ENCODE measurements around the gene QKI.

The QKI gene

DNA sequence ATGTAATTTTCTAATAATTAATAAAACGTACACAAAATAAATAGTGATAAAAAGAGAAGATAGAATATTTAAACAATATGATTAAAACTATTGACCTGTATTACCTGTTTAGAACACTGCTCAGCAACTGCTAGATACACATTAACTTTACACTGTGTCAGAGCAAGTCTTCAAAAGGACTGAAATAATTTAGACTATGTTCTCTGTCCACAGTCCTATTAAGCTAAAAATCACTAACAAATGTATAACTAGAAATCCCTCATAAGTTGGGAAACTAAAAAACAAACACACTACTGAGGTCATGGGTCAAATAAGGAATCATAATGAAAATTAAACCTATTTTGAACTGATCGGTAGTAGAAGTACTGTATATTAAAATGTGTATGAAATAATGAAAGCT is 181.7 kb downstream of the QKI start:
- Histone ChIP-seq H3K4me2 (ENCODE audit: insufficient read depth, low read length) (no peak overlapping the region), H3K4me3 (ENCODE audit: low read depth in 1 of 2, low read length in 2 of 2) (no peak overlapping the region), H3K27me3 (ENCODE audit: insufficient read depth, low read length, poor library complexity) (no peaks in the 10 kb centered on the region), H3K36me3 (ENCODE audit: insufficient read depth, low read length) (no peaks in the 10 kb centered on the region), H3K27ac (ENCODE audit: low read length) (no peak overlapping the region), H3K4me1 (ENCODE audit: insufficient read depth, low read length) (no peaks in the 10 kb centered on the region), H3K9me3 (ENCODE audit: insufficient read depth, low read length, severe bottlenecking) (peaks cover 8% of the 10 kb centered on the region), H4K20me1 (ENCODE audit: insufficient read depth, low read length) (no peaks in the 10 kb centered on the region), H2AFZ (ENCODE audit: low read depth, low read length) (no peak overlapping the region), H3K79me2 (ENCODE audit: insufficient read depth, low read length) (no peaks in the 10 kb centered on the region), H3K9ac (ENCODE audit: low read depth, low read length) (no peak overlapping the region)
- no peak for TF ChIP-seq EZH2 (IDR thresholded peaks at IDR 0.05; ENCODE audit: borderline replicate concordance, low read depth, low read length, severe bottlenecking)
- TF ChIP-seq, protein P1, sequence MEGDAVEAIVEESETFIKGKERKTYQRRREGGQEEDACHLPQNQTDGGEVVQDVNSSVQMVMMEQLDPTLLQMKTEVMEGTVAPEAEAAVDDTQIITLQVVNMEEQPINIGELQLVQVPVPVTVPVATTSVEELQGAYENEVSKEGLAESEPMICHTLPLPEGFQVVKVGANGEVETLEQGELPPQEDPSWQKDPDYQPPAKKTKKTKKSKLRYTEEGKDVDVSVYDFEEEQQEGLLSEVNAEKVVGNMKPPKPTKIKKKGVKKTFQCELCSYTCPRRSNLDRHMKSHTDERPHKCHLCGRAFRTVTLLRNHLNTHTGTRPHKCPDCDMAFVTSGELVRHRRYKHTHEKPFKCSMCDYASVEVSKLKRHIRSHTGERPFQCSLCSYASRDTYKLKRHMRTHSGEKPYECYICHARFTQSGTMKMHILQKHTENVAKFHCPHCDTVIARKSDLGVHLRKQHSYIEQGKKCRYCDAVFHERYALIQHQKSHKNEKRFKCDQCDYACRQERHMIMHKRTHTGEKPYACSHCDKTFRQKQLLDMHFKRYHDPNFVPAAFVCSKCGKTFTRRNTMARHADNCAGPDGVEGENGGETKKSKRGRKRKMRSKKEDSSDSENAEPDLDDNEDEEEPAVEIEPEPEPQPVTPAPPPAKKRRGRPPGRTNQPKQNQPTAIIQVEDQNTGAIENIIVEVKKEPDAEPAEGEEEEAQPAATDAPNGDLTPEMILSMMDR (IDR thresholded peaks at IDR 0.05; ENCODE audit: borderline replicate concordance, extremely low read depth, low read length, poor library complexity, severe bottlenecking), result no peak
- ATAC-seq (ENCODE audit: insufficient read depth, low read depth) (no peak), DNase-seq (no peak)

DNA sequence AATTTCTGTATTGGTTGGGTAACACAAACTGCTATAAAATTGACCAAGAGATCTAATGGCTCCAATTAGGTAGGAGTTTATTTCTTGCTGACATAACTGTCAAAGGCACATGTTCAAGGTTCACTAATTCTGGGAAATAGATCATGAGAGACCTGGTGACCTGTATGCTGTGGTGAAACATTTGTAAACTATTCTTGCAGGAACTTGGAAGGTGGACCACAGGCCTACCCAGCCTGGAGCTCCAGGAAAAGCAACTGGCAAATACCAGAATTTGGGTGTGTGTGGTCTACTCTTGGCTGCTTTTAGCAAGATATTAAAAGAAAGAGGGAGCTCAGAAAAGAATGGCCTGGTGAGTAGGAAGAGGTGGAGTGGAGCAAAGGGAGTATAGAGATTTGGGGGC is 184.6 kb downstream of the QKI start:
- no peak overlapping the region for H3K4me2 ChIP-seq (ENCODE audit: insufficient read depth, low read length)
- H3K27me3 ChIP-seq (ENCODE audit: insufficient read depth, low read length, poor library complexity), result no peaks in the 10 kb centered on the region
- no peak overlapping the region for H3K9ac ChIP-seq (ENCODE audit: low read depth, low read length)
- no peak overlapping the region for H2AFZ ChIP-seq (ENCODE audit: low read depth, low read length)
- no peak for ATAC-seq (ENCODE audit: insufficient read depth, low read depth)
- H3K9me3 ChIP-seq (ENCODE audit: insufficient read depth, low read length, severe bottlenecking), result peaks cover 2% of the 10 kb centered on the region
- no peak for DNase-seq
- no peaks in the 10 kb centered on the region for H3K4me1 ChIP-seq (ENCODE audit: insufficient read depth, low read length)
- no peaks in the 10 kb centered on the region for H4K20me1 ChIP-seq (ENCODE audit: insufficient read depth, low read length)
- no peak for TF ChIP-seq EZH2 (IDR thresholded peaks at IDR 0.05; ENCODE audit: borderline replicate concordance, low read depth, low read length, severe bottlenecking)
- TF ChIP-seq, protein P1 (IDR thresholded peaks at IDR 0.05; ENCODE audit: borderline replicate concordance, extremely low read depth, low read length, poor library complexity, severe bottlenecking), result no peak
- H3K27ac ChIP-seq (ENCODE audit: low read length), result no peak overlapping the region
- H3K79me2 ChIP-seq (ENCODE audit: insufficient read depth, low read length), result no peaks in the 10 kb centered on the region
- H3K4me3 ChIP-seq (ENCODE audit: low read depth in 1 of 2, low read length in 2 of 2), result no peak overlapping the region
- H3K36me3 ChIP-seq (ENCODE audit: insufficient read depth, low read length), result no peaks in the 10 kb centered on the region

DNA sequence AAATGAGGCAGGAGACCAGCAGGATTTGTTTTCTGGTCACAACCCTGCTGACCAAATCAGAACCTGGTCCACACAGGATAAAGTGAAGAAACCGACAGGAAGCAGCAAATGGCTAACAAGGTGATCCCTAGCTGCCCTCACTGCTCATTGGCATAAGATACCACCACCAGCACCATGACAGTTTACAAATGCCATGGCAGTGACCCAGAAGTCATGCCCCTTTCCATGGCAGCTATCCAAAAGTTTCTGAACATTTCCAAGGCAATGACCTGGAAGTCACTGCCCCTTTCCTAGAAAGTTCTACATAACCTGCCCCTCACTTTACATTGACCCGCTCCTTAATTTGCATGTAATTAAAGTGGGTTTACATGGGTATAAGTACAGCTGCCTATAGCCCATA is 185.2 kb downstream of the QKI start:
- ATAC-seq (ENCODE audit: insufficient read depth, low read depth) (no peak), DNase-seq (no peak)
- Histone ChIP-seq H3K4me2 (ENCODE audit: insufficient read depth, low read length) (no peak overlapping the region), H3K4me1 (ENCODE audit: insufficient read depth, low read length) (no peaks in the 10 kb centered on the region), H3K79me2 (ENCODE audit: insufficient read depth, low read length) (no peaks in the 10 kb centered on the region), H3K4me3 (ENCODE audit: low read depth in 1 of 2, low read length in 2 of 2) (no peak overlapping the region), H3K9me3 (ENCODE audit: insufficient read depth, low read length, severe bottlenecking) (peaks cover 2% of the 10 kb centered on the region), H3K36me3 (ENCODE audit: insufficient read depth, low read length) (no peaks in the 10 kb centered on the region), H3K9ac (ENCODE audit: low read depth, low read length) (no peak overlapping the region), H2AFZ (ENCODE audit: low read depth, low read length) (no peak overlapping the region), H3K27ac (ENCODE audit: low read length) (no peak overlapping the region), H4K20me1 (ENCODE audit: insufficient read depth, low read length) (no peaks in the 10 kb centered on the region), H3K27me3 (ENCODE audit: insufficient read depth, low read length, poor library complexity) (no peaks in the 10 kb centered on the region)
- TF ChIP-seq EZH2 (IDR thresholded peaks at IDR 0.05; ENCODE audit: borderline replicate concordance, low read depth, low read length, severe bottlenecking), result no peak
- TF ChIP-seq, protein P1 (IDR thresholded peaks at IDR 0.05; ENCODE audit: borderline replicate concordance, extremely low read depth, low read length, poor library complexity, severe bottlenecking), result no peak

DNA sequence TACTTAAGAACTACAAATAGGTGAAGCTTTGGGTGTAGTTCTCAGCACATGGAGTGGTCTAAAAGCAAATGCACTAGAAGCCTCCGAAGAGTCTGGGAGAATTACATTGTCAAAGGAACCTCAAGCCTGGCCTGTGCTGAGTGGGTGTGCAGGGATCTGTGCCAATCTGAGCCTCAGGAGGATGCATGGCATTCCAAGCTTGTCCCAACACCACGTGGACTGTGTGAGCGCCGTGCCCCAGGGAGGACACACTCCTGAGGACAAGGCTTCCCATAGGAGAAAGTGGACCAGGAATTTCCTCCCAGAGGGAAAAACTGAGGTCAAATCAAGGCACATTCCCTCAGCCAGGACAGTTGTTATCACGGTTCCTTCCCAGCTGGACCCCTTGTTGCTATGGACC is 185.8 kb downstream of the QKI start:
- Histone ChIP-seq H3K79me2 (ENCODE audit: insufficient read depth, low read length) (no peaks in the 10 kb centered on the region), H4K20me1 (ENCODE audit: insufficient read depth, low read length) (no peaks in the 10 kb centered on the region), H2AFZ (ENCODE audit: low read depth, low read length) (no peak overlapping the region), H3K27me3 (ENCODE audit: insufficient read depth, low read length, poor library complexity) (no peaks in the 10 kb centered on the region), H3K4me2 (ENCODE audit: insufficient read depth, low read length) (no peak overlapping the region), H3K4me3 (ENCODE audit: low read depth in 1 of 2, low read length in 2 of 2) (no peak overlapping the region), H3K9me3 (ENCODE audit: insufficient read depth, low read length, severe bottlenecking) (peaks cover 2% of the 10 kb centered on the region), H3K4me1 (ENCODE audit: insufficient read depth, low read length) (no peaks in the 10 kb centered on the region), H3K27ac (ENCODE audit: low read length) (no peak overlapping the region), H3K36me3 (ENCODE audit: insufficient read depth, low read length) (no peaks in the 10 kb centered on the region), H3K9ac (ENCODE audit: low read depth, low read length) (no peak overlapping the region)
- TF ChIP-seq EZH2 (IDR thresholded peaks at IDR 0.05; ENCODE audit: borderline replicate concordance, low read depth, low read length, severe bottlenecking), result no peak
- TF ChIP-seq, protein P1 (IDR thresholded peaks at IDR 0.05; ENCODE audit: borderline replicate concordance, extremely low read depth, low read length, poor library complexity, severe bottlenecking), result no peak
- ATAC-seq (ENCODE audit: insufficient read depth, low read depth) (no peak), DNase-seq (no peak)

Data from DND-41 (cell line).